DMS 273 (cell line): Measurements from ENCODE around the gene FOXRED2.
"Not testable (repeated sequence)": the region's sequence is repeated elsewhere in the genome, so short reads cannot be mapped to it uniquely, and the experiment has no call there.

Experiments
- DNase-seq: peaks from one replicate; lab custom pipeline; 2025; ENCODE audit not compliant: unreplicated experiment; lab: John Stamatoyannopoulos, UW

Gene FOXRED2

GRCh38 chr22:36470162-36470993, 36.5 kb downstream of the FOXRED2 start:
- DNase-seq = peak; percentile 87

DNA sequence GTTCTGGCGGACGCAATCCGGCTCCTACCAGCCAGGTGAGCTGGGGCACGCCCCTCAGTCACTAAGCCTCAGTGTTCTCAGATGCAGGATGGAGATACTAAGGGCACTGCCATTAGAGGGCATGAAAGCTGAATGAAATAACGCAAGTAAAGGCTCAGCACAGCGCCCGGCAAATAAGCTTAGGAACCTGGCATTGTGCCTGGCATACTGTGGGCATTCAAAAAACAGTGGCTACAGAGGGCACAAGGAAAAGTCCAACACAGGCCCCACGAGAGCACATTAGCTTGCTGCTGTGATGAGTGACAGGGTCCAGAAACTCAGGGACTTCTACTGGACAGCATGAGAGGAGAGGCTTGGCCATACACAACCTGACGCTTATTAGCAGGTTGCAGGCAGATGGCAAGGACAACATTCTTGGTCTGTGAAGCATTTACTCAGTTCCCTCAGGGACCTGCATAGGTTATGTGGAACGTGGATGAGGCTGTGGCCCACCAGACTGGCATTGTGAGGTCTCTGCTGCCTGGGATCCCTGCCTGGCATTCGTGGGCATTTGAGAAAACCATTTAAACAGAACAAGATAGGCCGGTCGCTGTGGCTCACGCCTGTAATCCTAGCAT, 37.6 kb downstream of the FOXRED2 start:
- peak; percentile 19 for DNase-seq

- no peak for DNase-seq
These were observed 38.9 kb downstream of the FOXRED2 start for GRCh38 chr22:36467946-36468345.

GRCh38 chr22:36467042-36467810, 39.6 kb downstream of the FOXRED2 start:
- peak; percentile 73 for DNase-seq

DNA sequence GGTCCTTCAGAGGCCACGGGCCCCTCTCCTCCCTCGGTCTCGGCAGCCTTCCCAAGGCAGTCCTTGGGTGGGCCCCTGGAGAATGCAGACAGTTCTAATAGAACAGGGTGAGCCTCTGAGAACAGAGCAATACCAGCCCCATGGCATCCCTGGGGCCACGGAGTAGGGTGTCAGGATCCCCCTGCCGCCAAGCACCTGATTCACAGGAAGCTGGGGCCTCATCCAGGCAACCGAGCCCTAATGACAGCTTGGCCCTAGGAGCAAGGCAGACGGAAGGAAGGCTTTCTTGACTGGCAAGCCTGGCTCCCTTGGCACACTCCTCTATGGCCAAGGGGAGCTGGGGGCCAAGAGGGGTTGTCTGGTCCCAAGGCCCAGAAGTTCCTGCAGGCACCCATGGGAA, 40.6 kb downstream of the FOXRED2 start:
- DNase-seq = no peak

GRCh38 chr22:36465232-36466021, 41.4 kb downstream of the FOXRED2 start:
- DNase-seq = peak; percentile 41

GRCh38 chr22:36464715-36465231, 42.1 kb downstream of the FOXRED2 start:
- DNase-seq = no peak

GRCh38 chr22:36463783-36464184, 43.1 kb downstream of the FOXRED2 start:
- no peak for DNase-seq

- peak; percentile 79 for DNase-seq
These were observed 44.9 kb downstream of the FOXRED2 start for GRCh38 chr22:36461665-36462649.

DNA sequence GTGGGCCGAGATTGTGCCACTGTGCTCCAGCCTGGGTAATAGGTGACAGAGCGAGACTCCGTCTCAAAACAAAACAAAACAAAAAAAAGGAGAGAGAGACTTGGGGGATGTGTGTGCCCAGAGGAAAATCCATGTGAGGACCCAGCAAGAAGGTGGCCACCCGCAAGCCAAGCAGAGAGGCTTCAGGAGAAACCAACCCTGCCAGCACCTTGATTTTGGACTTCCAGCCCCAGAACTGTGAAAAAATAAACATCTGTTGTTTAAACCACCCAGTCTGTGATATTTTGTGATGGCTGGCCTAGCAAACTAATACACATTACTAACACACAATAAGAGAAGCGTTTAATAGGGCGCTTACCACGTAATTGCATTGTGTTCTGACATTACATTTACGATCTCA, 46.6 kb downstream of the FOXRED2 start:
- DNase-seq = no peak

DNA sequence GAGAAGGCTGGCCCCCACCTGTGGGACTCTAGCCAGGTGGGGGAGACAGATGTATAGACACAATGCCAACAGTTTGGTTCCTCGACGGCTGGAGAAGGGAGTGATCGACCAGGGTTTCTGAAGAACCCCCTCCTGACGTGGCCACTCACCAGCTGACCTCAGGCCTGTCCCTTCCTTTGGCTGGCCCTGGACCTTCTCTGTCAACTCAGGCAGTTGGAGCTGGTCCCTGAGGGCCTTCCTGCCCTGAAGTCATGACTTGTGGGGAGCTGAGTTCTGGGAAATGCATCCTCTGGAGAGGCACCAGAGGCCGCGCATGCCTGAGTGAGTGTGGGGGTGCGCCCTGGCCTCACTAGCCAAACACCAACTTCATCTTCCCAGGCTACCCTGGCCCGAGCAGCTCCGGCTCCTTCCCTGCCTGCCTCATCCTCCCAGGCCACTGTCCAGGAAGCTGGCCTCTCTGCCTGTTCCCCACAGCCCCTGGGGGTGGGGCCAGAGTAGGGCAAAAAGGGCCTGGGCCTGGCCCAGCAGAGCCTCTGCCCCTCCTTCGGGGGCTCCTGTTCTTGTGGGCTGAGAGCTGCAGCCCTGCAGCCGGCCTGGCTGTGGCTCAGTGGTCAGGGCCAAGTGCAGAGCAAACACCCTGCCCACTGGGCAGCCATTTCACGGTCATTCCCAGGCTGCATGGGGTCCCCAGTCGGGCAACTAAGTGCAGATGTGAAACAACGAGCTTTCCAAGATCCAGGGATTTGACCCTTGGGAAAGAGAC, 49.0 kb downstream of the FOXRED2 start:
- DNase-seq = no peak

- DNase-seq = no peak
These were observed 50.4 kb downstream of the FOXRED2 start for GRCh38 chr22:36456464-36456845.

- no peak for DNase-seq
These were observed 51.0 kb downstream of the FOXRED2 start for GRCh38 chr22:36455571-36456463.

- DNase-seq = peak; percentile 90
These were observed 51.8 kb downstream of the FOXRED2 start for GRCh38 chr22:36454916-36455570.

DNA sequence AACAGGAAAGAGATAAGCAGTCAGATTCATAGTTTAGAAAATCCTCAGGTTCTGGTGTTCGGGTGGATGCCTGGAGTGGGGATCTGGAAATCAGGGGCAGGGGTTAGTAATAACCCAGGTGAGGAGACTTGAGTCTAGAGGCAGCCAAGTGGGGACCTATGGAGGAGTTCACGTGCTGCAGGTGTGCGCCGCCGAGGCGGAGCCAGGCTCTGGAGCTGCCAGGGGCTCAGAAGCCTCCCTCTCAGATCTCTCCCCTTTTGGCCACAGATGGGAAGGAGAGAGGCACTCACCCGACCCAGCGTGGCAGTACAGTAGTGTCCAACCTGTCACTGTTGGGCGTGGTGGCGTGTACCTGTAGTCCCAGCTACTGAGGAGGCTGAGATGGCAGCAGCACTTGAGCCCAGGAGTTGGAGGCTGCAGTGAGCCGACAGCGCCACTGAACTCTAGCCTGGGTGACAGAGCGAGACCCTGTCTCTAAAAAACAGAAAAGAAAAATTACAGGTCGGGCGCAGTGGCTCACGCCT, 52.9 kb downstream of the FOXRED2 start:
- no peak for DNase-seq

GRCh38 chr22:36452978-36453607, 53.7 kb downstream of the FOXRED2 start:
- not testable (repeated sequence) for DNase-seq
